GM12891 (cell line): ENCODE measurements around the gene HOXD11.

Source experiments
- POLR2A ChIP-seq: IDR thresholded peaks from 2 replicates; pipeline ENCODE4 v1.6.1; 2011; ENCODE audit warnings: low read depth, low read length, control low read depth
- POLR2AphosphoS5 ChIP-seq: IDR thresholded peaks from 2 replicates; pipeline ENCODE4 v1.6.1; 2011; ENCODE audit warnings: low read depth, low read length, control low read depth
- POU2F2 ChIP-seq: IDR thresholded peaks from 2 replicates; pipeline ENCODE4 v1.6.1; 2011; ENCODE audit warnings: low read depth, mild to moderate bottlenecking, control low read depth, low read length, moderate library complexity
- SPI1 ChIP-seq: IDR thresholded peaks from 2 replicates; pipeline ENCODE4 v1.6.1; 2011; ENCODE audit warnings: low read depth, low read length, control low read depth
- TAF1 ChIP-seq: IDR thresholded peaks from 2 replicates; pipeline ENCODE4 v1.6.1; 2011; ENCODE audit warnings: low read depth, low read length, control low read depth

- TF ChIP-seq POLR2AphosphoS5: no peak
- no peak for TF ChIP-seq TAF1
- no peak for TF ChIP-seq SPI1
- TF ChIP-seq POLR2A: no peak
- no peak for TF ChIP-seq POU2F2
Observed at GRCh38 chr2:176147210-176147799, 40.2 kb downstream of the HOXD11 start.
